ENCODE measurements around the gene FREY1.
"Not testable (repeated sequence)": the region's sequence is repeated elsewhere in the genome, so short reads cannot be mapped to it uniquely, and the experiment has no call there.

The FREY1 gene

DNA sequence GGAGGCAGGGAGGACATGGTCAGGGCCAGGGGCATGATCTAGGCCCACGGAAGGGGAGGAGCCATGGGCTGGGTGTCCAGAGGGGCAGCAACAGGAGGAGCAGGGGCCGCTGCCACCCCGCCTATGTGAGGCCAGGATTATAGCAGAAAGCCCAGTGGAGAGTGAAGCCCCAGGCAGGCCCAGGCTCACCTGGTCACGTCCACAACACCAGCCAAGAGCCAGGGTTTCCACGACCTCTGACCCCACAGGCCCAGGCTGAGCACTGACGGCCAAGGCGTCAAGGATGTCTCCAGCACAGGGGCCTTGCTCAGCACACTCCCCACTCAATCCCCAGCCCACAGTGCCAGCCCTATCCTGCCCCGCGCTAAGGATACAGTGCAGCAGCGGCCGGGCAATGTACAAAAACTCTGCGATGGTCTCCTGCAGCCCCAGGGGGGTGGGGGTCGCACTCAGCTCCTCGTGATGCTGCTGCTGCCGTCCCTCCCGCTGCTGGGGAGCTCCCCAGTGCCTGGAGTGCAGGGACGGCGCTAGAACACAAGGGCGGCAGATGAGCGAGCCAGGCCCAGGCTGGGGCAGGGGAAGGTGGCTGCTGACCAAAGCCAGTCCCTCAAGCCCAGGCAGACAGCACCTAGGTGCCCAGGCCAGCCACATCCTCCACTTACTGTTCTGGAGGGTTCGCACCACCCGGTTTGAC lies 7.0 kb upstream of the FREY1 start:
- DNase-seq: no peak

DNA sequence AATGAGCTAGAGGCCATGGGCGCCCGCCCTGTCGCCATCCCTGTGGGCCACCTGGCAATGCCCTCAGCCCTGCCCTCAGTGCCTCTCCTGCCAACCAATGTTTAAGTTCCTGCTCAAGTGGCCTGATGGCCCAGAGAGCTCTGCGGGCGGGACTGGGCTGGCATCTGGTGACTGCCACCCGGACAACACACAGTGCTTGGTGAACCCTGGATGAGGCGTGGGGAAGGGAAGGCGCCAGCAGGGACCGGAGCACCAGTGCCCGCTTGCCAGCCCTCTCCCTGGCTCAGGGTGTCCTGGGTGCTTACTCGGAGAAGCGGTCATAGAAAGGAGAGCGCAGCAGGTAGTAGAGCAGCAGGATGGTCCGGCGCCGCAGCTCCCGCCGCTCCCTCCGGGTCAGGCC lies 6.4 kb upstream of the FREY1 start:
- no peak for DNase-seq

DNA sequence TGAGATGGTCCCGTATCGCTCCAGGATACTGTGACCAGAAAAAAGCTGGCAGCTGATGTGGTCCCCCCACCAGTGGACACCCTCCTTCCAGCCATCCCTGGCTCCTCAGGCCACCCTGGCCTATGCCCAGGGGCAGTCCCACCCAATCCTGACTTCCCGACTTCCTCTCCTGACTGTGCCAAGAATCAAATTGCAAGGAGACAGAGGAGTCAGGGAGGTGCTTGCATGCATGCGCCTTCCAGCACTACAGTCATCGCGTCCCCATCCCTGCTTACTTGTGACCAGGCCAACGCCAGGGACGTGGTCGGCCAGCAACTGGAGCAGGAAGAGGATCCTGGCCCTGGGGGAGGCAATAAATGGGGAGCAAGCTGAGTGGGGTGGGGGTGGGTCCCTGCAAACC lies 3.6 kb upstream of the FREY1 start:
- DNase-seq: no peak

DNA sequence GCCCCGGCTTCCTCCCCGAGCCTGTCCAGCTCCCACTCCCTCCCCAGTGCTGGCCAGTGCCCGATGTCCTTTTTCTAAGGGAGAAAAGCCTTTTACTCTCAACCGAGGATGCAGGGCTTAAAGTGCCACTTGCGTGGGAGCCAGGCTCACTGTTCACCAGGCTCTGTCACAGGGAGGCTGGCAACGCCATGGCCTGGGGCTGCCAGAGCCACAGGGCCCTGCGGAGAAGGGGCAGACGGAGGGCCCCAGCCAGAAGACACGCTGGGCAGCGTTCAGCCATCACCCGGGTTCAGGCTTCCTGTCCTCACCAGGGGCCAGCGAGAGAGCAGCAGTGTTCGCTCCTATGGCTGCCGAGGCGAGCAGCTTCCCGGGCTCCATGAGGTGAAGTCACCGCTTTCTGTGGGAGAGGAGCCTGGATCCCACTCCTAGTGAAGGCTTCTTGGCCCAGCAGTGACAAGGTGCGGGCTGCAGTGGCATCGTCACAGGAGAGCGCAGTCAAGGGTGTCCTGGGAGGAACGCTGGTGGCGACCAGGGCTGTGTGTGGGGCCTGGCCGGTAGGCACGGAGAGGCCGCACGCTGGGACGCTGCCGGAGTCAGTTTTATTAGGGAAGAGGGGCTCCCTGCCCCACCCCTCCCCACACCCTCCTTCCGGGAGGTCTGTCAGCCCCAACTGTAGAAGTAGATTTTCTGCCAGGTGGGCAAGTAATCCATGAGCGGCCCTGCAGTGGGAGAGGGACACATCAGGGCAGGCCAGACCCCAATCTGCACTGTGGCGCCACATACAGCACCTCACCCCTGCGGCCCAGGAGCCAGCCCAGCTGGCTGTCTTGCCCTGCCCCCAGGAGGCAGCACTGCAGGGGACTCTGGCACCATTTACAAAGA lies 2.8 kb upstream of the FREY1 start:
- DNase-seq: no peak

DNA sequence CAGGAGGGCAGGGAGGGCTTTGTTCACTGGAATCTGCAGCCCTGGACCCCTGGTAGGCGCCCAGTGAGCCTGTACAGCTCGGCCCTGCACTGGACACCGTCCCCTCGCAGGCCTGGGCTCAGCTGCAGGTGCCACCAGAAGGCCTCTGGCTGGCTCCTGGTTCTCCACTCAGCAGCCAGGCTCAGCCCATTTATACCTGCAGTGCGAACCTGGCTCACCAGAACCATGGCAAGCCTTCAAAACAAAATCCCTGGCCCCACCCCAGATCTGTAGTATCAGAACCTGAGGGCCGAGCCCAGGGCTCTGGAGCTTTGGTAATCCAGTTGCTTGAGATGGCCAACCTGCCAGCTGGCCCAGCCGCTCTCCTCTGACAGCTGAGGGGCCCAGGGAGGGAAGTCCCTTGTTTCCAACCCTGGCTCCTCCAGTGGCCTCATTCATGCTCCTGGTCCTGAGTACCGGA lies 870 bp upstream of the FREY1 start:
- DNase-seq: no peak

DNA sequence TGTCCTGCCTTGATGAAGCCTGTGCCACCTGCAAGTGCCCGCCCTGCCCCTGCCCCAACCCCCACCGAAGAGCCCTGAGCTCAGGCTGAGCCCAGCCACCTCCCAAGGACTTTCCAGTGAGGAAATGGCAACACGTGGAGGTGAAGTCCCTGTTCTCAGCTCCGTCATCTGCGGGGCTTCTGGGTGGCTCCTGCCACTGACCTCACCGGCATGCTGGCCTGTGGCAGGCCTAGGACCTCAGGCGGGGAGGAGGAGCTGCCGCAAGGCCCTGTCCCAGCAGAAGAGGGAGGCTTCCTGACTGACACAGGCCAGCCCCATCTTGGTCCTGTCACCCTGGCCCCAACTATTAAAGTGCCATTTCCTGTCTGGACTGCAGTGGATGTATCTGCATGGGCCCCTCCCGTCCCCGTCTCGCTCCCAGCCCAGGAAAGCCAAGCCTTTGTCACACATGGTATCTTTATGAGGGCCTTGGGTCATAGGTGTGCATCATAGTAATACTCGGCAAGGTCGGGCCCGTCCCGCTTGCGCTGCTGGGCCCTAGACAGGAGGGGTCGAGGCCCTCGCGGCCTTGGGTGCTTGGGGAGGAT lies 882 bp downstream of the FREY1 start:
- no peak for DNase-seq

DNA sequence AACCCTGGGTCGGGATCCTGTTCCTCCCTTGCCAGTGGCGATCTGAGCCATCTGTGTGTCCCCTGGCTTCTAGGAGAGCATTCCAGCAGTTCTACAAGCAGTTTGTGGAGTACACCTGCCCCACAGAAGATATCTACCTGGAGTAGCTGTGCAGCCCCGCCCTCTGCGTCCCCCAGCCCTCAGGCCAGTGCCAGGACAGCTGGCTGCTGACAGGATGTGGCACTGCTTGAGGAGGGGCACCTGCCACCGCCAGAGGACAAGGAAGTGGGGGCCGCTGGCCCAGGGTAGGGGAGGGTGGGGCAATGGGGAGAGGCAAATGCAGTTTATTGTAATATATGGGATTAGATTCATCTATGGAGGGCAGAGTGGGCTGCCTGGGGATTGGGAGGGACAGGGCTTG lies 1.5 kb downstream of the FREY1 start:
- DNase-seq: not testable (repeated sequence)

DNA sequence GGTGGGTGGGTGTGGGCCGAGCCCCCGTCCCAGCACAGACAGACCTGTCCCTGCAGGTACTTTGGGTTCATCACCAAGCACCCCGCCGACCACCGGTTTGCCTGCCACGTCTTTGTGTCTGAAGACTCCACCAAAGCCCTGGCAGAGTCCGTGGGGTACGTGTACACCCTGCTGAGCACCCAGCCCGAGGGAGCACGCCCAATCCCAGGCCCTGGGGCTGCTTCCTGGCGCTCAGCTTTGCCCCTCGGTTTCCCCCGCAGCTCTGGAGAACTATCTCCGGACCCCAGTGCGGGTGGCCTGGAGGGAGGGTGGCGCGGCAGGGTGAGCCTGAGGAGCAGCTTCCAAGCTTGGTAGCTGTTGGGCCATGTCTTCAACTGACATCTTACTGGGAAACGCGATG lies 2.0 kb downstream of the FREY1 start:
- DNase-seq: no peak

DNA sequence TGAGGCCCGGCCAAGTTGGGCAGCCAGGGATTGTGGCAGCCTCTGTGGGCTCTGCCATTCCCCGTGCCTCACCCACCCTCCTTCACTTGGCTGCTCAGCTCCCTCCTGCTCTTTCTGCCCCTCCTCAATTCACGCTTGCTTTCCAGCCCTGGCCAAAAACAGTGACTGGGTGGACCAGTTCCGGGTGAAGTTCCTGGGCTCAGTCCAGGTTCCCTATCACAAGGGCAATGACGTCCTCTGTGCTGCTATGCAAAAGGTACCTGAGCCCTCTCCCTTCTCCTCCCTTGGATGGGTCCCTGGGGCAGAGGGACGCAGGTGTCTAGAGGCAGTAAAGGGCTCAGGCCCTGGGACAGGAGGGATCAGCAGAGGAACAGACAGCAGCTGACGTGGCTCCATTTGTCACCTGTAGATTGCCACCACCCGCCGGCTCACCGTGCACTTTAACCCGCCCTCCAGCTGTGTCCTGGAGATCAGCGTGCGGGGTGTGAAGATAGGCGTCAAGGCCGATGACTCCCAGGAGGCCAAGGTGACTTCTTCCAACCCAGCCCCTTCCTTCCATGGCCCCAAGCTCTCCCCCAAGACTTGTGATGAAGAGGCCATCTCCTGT lies 2.7 kb downstream of the FREY1 start:
- no peak for DNase-seq

DNA sequence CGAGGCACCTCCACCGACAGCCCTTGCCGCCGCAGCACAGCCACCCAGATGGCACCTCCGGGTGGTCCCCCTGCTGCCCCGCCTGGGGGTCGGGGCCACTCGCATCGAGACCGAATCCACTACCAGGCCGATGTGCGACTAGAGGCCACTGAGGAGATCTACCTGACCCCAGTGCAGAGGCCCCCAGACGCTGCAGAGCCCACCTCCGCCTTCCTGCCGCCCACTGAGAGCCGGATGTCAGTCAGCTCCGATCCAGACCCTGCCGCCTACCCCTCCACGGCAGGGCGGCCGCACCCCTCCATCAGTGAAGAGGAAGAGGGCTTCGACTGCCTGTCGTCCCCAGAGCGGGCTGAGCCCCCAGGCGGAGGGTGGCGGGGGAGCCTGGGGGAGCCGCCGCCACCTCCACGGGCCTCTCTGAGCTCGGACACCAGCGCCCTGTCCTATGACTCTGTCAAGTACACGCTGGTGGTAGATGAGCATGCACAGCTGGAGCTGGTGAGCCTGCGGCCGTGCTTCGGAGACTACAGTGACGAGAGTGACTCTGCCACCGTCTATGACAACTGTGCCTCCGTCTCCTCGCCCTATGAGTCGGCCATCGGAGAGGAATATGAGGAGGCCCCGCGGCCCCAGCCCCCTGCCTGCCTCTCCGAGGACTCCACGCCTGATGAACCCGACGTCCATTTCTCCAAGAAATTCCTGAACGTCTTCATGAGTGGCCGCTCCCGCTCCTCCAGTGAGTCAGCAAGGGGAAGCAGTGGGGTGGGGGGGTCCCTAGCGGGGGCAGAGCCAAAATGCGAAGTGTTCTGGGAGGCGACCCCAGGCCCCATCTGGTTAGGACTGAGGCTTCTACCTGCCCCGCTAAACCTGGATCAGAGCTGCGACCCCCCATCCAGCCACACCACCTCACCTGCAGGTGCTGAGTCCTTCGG lies 4.4 kb downstream of the FREY1 start:
- no peak for DNase-seq

DNA sequence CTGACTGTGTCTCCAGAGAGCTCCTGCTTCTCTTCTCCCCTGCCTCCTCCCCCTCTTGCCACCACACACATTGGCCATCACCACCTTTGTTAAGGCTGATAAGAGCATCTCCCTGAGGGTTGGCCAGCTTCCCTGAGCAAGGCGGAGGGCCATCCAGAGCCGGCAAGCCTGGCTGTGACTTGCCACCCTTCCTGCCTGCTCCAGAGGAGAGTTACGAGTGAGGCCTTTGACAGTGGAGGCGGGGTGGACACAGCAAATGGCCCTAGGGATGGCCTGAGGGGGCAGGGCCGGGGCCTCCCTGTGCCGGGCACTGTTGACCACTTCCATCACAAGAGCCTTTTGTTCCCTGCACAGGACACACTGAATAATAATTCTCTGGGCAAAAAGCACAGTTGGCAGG lies 5.4 kb downstream of the FREY1 start:
- no peak for DNase-seq

DNA sequence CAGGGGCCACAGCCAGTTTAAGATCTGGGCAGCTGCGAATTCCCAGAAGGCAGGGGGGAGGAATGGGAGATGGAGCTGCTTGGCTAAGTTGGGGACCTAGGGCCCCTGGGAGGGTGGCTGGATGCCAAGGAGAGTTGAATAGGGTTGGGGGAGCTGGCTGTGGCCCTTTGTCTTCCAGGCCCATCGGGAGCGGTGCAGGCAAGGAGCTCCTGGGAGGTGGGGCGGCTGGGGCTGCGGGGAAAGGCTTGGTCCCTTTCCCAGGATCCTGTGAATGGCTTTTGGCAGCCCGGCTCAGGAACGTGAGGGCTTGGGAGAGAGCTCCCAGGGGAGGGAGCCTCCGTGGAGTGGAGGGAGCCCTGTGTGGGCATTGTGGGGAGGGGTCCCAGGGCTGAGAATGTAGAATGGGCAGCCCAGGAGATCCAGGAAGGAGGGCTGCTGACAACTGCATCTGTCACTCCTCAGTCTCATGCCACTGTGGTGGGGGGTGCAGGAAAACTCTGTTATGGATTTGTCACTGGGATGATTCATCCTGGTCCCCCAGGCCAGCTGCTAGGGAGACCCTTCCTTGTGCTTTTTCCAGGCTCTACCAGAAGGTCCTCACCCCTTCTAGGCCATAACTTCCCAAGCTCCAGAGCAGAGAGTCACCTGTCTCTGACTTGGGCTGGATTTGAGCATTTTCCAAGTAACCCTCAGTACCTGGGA lies 6.0 kb downstream of the FREY1 start:
- DNase-seq: no peak

DNA sequence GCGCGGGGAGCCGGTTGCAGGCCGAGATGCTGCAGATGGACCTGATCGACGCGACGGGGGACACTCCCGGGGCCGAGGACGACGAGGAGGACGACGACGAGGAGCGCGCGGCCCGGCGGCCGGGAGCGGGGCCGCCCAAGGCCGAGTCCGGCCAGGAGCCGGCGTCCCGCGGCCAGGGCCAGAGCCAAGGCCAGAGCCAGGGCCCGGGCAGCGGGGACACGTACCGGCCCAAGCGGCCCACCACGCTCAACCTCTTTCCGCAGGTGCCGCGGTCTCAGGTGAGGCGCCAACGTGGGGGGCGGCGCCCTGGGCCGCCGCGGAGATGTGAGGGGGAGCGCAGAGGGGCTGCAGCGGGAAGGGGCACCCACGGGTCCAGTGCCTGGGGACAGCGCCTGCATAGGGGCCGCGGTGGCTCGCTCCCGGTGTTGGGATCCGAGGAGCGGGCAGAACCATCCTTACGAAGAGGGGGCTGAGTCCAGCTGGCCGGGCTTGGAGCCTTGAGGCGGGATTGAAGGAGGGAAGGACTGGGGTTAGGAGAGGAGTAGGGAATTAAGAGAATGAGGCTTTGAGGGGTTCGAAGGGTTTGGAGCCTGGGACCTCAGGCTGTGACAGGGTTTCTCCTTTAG lies 6.8 kb downstream of the FREY1 start:
- DNase-seq: not testable (repeated sequence)

DNA sequence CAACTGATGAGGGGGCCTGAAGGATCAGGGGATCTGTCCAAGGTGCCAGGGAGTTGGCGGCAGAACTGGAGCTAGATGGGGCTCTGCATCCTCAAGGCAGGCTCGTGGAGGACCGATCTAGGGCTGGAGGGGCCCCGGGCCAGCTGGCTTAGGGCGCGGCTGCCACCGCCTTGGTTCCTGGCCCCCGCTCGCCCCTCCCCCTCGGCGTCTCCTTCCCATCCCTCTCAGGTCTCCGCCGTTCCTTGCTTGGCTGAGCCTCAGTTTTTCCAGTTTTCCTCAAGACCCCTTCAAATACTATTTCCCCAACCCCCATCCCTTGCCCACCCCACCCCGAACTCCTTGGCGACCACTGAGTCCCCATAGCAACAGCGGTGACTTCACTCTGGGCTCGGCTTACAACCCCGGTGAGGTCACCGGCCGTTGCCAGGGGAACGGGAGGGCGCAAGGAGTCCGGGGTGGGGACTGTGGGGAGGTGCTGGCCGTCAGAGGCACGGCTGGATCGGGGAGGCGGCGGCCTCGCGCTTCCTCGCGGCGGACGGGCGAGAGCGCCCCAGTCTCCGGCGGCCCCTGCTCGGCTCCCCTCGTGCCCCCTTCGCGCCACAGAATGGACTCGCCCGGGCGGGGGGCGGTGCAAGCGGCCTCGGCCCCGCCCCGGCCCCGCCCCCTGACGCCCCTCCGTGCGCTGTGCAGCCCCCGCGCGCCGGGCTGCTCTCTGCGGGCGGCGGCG lies 7.5 kb downstream of the FREY1 start:
- peak; percentile 77 for DNase-seq

DNA sequence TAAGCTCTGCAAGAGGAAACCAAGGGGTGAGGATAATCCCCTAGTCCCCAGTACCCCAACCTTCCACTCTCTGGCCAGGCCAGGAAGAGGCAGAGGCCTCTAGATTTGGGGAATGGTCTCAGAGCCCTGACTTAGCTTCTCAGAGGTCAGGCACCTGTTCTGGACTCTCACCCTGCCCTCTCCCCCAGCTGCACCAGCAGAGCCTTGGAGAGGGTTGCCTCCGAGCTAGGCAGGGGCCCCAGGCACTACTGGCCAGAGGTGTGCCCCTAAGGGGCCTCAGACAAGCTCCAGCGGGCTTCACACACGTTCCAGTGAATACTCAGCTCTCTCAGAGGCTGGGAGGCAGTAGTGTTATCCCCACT lies 8.0 kb downstream of the FREY1 start:
- no peak for DNase-seq

DNA sequence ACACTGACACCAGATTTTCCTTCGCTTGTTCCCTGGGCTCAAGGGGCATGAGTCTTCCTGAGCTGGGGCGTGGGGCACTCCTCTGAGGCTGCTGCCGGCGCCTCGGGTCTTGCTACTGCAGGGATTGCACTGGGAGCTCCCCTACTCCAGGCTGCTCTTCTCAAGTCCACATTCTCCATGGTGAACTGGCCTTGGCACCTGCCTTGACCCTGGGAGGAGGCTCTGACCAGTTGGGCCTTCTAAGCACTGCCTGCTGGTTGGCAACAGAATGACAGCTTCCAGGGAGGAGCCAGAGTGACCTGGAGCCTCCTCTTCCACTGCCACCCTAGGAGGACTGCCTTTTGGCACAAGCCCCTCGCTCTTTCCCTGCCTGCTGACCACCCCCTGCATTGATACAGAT lies 9.5 kb downstream of the FREY1 start:
- no peak for DNase-seq

DNA sequence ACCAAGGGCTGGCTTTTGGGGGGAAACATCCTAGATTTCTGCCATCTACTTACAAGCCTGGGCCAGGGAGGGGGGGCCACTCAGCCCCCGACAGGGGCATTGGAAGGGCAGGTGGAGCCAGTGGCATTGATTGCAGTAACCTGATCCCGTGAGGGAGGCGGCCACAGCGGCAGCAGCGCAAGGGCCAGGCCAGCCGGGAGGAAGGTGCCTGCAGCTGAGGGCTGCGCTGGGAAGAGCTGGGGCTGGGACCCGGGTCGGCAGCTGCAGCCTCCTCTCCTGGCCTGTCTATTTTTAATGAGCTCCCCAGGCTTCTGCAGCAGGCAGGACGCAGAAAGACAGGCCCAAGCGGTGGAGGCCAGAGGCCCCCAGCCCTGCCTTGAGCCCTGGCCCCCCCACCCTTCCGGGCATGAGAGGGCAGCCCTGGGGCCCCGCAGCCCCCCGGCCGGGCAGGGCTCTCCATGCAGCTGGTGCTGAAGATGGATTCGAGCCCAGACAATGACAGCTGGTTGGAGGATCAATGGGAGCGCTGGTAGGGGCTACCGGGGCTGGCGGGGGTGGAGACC lies 10.6 kb downstream of the FREY1 start:
- DNase-seq: no peak

DNA sequence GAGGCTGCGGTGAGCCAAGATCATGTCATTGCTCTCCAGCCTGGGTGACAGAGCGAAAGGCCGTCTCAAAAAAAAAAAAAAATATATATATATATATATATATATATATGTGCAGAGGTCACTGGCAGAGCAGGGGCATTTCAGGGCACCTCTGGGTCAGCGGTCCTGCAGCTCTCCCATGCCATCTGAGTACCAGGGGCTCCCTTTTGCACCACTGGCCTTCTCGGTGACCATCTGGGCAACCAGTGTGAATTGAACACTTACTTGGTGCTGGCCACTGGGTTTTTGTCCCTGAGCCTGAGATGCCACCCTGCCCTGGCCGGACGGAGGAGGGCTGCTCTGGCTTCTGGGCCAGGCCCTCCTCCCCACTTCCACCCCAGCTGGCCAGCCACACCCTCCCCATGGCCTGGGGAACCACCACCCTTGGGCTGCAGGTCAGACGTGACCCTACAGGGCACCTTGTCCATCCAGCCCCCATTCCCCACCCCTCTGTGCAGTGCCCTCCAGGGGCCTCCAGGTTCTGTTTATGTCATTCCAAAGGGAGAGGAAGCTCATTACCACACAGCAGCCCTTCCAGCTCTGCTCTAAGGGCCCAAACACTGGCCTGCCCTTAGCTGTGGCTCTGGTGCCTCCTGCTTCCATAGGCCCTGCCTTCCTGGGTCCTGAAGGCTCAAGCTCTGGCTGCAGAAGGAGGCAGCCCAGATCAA lies 11.4 kb downstream of the FREY1 start:
- DNase-seq: no peak

DNA sequence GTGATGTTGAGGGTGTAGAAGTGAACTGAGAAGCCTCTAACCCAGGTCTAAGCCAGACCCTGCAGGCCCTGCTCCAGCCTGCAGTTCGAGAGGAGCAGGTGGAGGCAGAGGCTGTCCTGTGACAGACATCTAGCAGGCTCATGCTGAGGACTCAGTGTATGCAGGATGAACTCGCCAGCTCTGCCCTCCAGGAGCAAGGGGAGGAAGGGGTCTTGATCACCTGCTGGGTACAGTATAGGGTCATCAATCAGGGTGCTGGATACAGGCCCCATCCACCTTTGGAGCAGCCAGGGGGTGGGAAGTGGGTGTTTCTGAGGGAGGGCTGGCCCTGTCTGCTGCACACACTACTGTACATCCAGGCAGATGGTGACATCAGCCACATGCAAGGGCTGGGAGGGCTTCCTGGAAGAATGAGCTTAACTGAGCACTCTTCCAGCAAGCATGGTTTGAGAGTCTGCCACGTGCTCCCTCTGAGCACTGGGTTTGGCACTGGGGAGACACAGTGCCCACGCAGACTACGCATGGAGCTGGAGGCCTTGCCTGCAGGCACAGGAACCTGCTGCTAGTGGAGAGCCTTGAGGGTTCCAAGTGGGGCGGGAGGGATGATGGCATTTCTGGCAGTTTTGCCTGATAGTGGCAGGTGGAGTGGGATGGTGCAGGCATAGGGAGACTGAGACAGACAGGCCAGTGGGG lies 12.4 kb downstream of the FREY1 start:
- DNase-seq: no peak
